Cardiac fibroblast (primary cell): Measurements from ENCODE around the gene ANKRD34A.
A peak's percentile ranks its signal among the peaks of the same experiment; 100 is the strongest.

Experiments
- DNase-seq, 2 donors: peaks; one replicate each; pipeline versions ENCODE4 v3.0.0 to v3.0.0-alpha.2; 2010; ENCODE audit warnings: low read depth in 2 of 2
- H3K4me3 ChIP-seq, 2 donors: replicated peaks in 1 of 2; 1 replicate in 1 of 2; 2 replicates in 1 of 2; pipeline ENCODE4 v1.5.1; 2011; ENCODE audit warnings: low read depth in 2 of 2, low read length in 2 of 2, mild to moderate bottlenecking in 2 of 2, moderate library complexity in 1 of 2
- CTCF ChIP-seq: IDR thresholded peaks from one replicate; pipeline ENCODE4 v1.5.1; 2011; ENCODE audit warnings: low read depth, mild to moderate bottlenecking, low read length, inconsistent platforms

The ANKRD34A gene

GRCh38 chr1:145955436-145955835 lies 8.9 kb downstream of the ANKRD34A start:
- no peak for TF ChIP-seq CTCF
- H3K4me3 ChIP-seq = peak overlapping the region in 1 of 2 donors; percentile 81

GRCh38 chr1:145953861-145954260 lies 10.5 kb downstream of the ANKRD34A start:
- no peak overlapping the region for H3K4me3 ChIP-seq
- no peak for DNase-seq
- no peak for TF ChIP-seq CTCF

More at GRCh38 chr1:145955436-145955835, 8.9 kb downstream of the ANKRD34A start:
- peak in 1 of 2 donors; percentile 52 for DNase-seq

GRCh38 chr1:145952903-145953302 lies 11.5 kb downstream of the ANKRD34A start:
- TF ChIP-seq CTCF = no peak
- H3K4me3 ChIP-seq = no peak overlapping the region
- DNase-seq = no peak

GRCh38 chr1:145951526-145951925 lies 12.8 kb downstream of the ANKRD34A start:
- no peak overlapping the region for H3K4me3 ChIP-seq
- no peak for TF ChIP-seq CTCF
- no peak for DNase-seq

GRCh38 chr1:145949219-145949618 lies 15.2 kb downstream of the ANKRD34A start:
- no peak for DNase-seq
- no peak for TF ChIP-seq CTCF
- no peak overlapping the region for H3K4me3 ChIP-seq

GRCh38 chr1:145947551-145947950 lies 16.8 kb downstream of the ANKRD34A start:
- no peak for TF ChIP-seq CTCF
- DNase-seq = no peak
- no peak overlapping the region for H3K4me3 ChIP-seq

- H3K4me3 ChIP-seq = no peak overlapping the region
- no peak for TF ChIP-seq CTCF
- no peak for DNase-seq
These were observed 17.8 kb downstream of the ANKRD34A start for GRCh38 chr1:145946477-145946986.
